ENCODE measurements around the gene TEAD4.

DNA sequence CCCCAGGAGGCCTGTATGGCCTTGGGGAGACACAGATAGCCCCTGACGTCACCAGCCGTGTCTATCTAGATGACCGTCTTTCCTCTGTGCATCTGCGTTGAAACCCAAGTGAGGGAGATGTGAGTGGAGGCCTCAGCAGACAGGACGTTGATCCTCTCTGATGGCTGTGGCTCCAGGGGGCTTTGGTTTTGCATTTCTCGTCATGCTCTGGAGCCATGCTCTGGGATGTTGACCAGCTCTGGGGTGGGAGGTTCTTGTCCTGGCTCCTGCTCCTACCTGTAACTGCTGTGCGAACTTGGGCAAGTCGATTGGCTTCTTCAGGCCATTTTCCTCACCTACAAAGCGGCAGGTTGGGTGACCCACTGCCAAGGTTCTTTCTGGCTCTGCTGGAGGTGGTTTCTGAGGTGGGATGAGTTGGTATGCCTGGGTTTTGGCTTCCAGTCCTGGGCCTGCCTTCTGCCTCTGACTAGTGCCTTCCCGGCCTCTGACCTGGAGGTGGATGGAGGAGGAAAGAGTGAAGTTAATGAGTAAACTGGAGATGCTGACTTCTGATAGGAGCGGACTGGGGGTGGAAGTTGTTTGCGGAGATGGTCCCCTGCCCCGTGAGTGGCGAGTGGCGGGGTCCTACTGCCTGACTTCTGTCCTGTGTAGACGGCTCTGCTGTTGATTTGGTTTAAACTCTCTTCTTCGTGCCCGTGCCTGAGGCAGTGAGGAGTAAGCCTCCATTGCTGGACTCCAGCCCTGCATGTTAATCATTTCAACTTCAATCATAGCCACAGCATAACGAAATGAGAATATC lies 126.3 kb downstream of the TEAD4 start:
- TF ChIP-seq, protein P1, sequence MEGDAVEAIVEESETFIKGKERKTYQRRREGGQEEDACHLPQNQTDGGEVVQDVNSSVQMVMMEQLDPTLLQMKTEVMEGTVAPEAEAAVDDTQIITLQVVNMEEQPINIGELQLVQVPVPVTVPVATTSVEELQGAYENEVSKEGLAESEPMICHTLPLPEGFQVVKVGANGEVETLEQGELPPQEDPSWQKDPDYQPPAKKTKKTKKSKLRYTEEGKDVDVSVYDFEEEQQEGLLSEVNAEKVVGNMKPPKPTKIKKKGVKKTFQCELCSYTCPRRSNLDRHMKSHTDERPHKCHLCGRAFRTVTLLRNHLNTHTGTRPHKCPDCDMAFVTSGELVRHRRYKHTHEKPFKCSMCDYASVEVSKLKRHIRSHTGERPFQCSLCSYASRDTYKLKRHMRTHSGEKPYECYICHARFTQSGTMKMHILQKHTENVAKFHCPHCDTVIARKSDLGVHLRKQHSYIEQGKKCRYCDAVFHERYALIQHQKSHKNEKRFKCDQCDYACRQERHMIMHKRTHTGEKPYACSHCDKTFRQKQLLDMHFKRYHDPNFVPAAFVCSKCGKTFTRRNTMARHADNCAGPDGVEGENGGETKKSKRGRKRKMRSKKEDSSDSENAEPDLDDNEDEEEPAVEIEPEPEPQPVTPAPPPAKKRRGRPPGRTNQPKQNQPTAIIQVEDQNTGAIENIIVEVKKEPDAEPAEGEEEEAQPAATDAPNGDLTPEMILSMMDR (IDR thresholded peaks at IDR 0.05; ENCODE audit: low read depth, low read length, missing input control): no peak
- TF ChIP-seq TAF1 (conservative IDR thresholded peaks at IDR 0.05) (peak; percentile 85), GABPA (IDR thresholded peaks at IDR 0.05 in 1 of 2, conservative IDR thresholded peaks at IDR 0.05 in 1 of 2) (peak in 1 of 2 donors; percentile 49)
- TF ChIP-seq, protein P2, sequence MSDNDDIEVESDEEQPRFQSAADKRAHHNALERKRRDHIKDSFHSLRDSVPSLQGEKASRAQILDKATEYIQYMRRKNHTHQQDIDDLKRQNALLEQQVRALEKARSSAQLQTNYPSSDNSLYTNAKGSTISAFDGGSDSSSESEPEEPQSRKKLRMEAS (IDR thresholded peaks at IDR 0.05): peak; percentile 38

Data from liver (tissue), 3 donors.